K562 (cell line): ENCODE measurements around the gene SYNCRIP. TPM values are rescaled to one million over a fixed set of nuclear protein-coding genes. Genes with fewer than 3 reads are reported as not detected.
A peak's percentile ranks its signal among the peaks of the same experiment; 100 is the strongest.

Source experiments
- CHD2 ChIP-seq: IDR thresholded peaks from 2 replicates; pipeline ENCODE4 v1.6.1; 2011; ENCODE audit warnings: low read depth, low read length
- DMBX1 ChIP-seq: fragments of 250-450 bp; sonication (Bioruptor Pico); IDR thresholded peaks from 2 replicates; pipeline ENCODE4 v1.8.0; 2022; ENCODE audit warnings: inconsistent platforms, mild to moderate bottlenecking, moderate library complexity, borderline replicate concordance
- DNMT1 ChIP-seq: fragments of 450-650 bp; IDR thresholded peaks from 2 replicates; pipeline ENCODE4 v1.6.1; 2016; ENCODE audit warnings: antibody characterized with exemption, mild to moderate bottlenecking
- EP400 ChIP-seq: fragments of 450-650 bp; IDR thresholded peaks from 2 replicates; pipeline ENCODE4 v1.6.1; 2017; ENCODE audit warnings: antibody characterized with exemption, mild to moderate bottlenecking, moderate library complexity
- KDM1A ChIP-seq, 2 experiments: fragments of 450-650 bp; IDR thresholded peaks; 2 replicates each; pipeline ENCODE4 v1.6.1; 2016; ENCODE audit warnings: mild to moderate bottlenecking in 2 of 2
- NUFIP1 ChIP-seq: fragments of 450-650 bp; IDR thresholded peaks from 2 replicates; pipeline ENCODE4 v1.6.1; 2018; ENCODE audit not compliant: partially characterized antibody
- PATZ1 ChIP-seq: fragments of 250-450 bp; sonication (Bioruptor Pico); IDR thresholded peaks from 2 replicates; pipeline ENCODE4 v1.5.0; 2020; ENCODE audit warnings: mild to moderate bottlenecking, borderline replicate concordance
- POLR3G ChIP-seq: IDR thresholded peaks from 2 replicates; pipeline ENCODE4 v1.6.1; 2011; ENCODE audit not compliant: insufficient read length, insufficient replicate concordance; ENCODE audit errors: extremely low read depth
- TEAD2 ChIP-seq: fragments of 450-650 bp; IDR thresholded peaks from 2 replicates; pipeline ENCODE4 v1.6.1; 2016; ENCODE audit warnings: missing genetic modification characterization, control low read depth, missing compliant biosample characterization
- ZMIZ1 ChIP-seq, 2 experiments: fragments of 150-350 bp in 1 of 2; IDR thresholded peaks; 2 replicates each; pipeline ENCODE4 v1.6.1; 2012 to 2016; ENCODE audit warnings: low read depth in 2 of 2, low read length in 2 of 2, mild to moderate bottlenecking in 1 of 2, moderate library complexity in 1 of 2
- ZNF197 ChIP-seq: fragments of 200-800 bp; sonication (Bioruptor generic); IDR thresholded peaks from 2 replicates; pipeline ENCODE4 v1.6.1; 2016; ENCODE audit warnings: low read depth, missing genetic modification characterization, missing compliant biosample characterization
- polyA plus RNA-seq, 8 experiments: library from polyadenylated mRNA; depleted of rRNA in 4 of 8; stranded (reverse) in 5 of 8; unstranded in 3 of 8; fragments of >200 nt; fragmentation: Nextera tagmentation in 2 of 8; fragmentation: Illumina TruSeq in 1 of 8; extraction: Ambion mirVana in 2 of 8; extraction: Trizol in 1 of 8; gene quantifications; 2 replicates each; pipeline versions ENCODE4 v1.2.1 to v1.2.3, GENCODE V29; 2011 to 2014; ENCODE audit warnings: inconsistent platforms in 1 of 8, missing spikeins in 1 of 8
- total RNA-seq, 7 experiments: library from RNA; depleted of rRNA in 6 of 7; stranded (reverse); fragments of >200 nt in 6 of 7; fragmentation: Illumina TruSeq in 2 of 7; extraction: Trizol in 2 of 7; gene quantifications; 2 replicates each; pipeline versions ENCODE4 v1.2.1 to v1.2.3, GENCODE V29; 2011 to 2021; ENCODE audit warnings: low replicate concordance in 1 of 7
- TF ChIP-seq, protein P1 (sequence below): sonication (generic); formaldehyde crosslinking; IDR thresholded peaks from 2 replicates; pipeline ENCODE4 v1.8.0; 2022; ENCODE audit warnings: mild to moderate bottlenecking, missing genetic modification reagents
- TF ChIP-seq, protein P2 (sequence below): sonication (generic); formaldehyde crosslinking; IDR thresholded peaks from 2 replicates; pipeline ENCODE4 v1.8.1; 2023; ENCODE audit warnings: mild to moderate bottlenecking, missing genetic modification reagents, moderate library complexity
- TF ChIP-seq, protein P3 (sequence below), 2 experiments: fragments of 250-450 bp in 1 of 2; fragments of 450-650 bp in 1 of 2; sonication (Bioruptor Pico) in 1 of 2; IDR thresholded peaks; 2 replicates each; pipeline versions ENCODE4 v1.6.1 to v1.8.0; 2016 to 2021; ENCODE audit warnings: mild to moderate bottlenecking in 2 of 2, moderate library complexity in 2 of 2, missing compliant biosample characterization in 1 of 2, missing genetic modification characterization in 1 of 2

Gene SYNCRIP
- total and polyA plus RNA-seq, 9 of the 15 experiments (the other 6 are each of a cell fraction or from before 2014, with no cell fraction given): 46.5 to 295 (median 140) TPM

DNA sequence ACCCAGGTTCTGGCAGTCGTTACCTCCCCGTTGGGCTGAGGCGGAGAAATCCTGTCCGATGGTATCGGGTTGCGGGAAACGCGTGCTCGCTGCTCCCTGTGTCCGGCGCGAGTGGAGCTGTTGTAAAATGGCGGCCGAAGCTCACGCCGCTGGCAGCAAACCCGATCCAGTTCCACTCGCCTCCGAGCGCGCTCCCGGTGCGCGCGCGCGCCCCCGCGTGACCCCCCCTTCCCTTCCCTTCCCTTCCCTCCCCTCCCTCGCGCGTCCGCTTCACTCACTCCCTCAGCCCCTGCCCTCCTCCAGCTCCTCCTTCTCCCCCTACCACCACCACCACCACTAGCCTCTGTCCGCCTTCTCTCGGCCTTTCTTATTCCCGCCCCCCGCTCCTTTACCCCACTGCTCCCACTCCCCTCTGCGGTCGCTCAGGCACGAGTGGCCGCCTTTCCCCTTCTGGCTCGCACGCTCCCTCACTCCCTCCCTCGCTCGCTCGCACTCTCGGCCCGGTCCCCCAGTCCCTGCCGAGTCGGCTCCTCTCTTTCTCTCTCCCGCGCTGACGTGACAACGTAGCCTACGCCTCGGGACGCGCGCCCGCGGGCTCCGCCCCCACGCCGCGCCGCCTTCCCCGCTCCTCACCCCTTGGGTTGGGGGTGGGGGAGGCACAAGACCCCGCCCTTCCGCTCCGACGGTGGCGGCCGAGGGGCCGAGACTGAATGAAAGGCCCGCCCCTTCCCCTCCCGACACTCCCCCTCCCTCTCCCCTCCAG is at the start of gene SYNCRIP (continued):
- TF ChIP-seq, protein P1, sequence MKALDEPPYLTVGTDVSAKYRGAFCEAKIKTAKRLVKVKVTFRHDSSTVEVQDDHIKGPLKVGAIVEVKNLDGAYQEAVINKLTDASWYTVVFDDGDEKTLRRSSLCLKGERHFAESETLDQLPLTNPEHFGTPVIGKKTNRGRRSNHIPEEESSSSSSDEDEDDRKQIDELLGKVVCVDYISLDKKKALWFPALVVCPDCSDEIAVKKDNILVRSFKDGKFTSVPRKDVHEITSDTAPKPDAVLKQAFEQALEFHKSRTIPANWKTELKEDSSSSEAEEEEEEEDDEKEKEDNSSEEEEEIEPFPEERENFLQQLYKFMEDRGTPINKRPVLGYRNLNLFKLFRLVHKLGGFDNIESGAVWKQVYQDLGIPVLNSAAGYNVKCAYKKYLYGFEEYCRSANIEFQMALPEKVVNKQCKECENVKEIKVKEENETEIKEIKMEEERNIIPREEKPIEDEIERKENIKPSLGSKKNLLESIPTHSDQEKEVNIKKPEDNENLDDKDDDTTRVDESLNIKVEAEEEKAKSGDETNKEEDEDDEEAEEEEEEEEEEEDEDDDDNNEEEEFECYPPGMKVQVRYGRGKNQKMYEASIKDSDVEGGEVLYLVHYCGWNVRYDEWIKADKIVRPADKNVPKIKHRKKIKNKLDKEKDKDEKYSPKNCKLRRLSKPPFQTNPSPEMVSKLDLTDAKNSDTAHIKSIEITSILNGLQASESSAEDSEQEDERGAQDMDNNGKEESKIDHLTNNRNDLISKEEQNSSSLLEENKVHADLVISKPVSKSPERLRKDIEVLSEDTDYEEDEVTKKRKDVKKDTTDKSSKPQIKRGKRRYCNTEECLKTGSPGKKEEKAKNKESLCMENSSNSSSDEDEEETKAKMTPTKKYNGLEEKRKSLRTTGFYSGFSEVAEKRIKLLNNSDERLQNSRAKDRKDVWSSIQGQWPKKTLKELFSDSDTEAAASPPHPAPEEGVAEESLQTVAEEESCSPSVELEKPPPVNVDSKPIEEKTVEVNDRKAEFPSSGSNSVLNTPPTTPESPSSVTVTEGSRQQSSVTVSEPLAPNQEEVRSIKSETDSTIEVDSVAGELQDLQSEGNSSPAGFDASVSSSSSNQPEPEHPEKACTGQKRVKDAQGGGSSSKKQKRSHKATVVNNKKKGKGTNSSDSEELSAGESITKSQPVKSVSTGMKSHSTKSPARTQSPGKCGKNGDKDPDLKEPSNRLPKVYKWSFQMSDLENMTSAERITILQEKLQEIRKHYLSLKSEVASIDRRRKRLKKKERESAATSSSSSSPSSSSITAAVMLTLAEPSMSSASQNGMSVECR (CRISPR knock-in tag): no peak; the same call in none of the 2 replicates
- TF ChIP-seq, protein P2, sequence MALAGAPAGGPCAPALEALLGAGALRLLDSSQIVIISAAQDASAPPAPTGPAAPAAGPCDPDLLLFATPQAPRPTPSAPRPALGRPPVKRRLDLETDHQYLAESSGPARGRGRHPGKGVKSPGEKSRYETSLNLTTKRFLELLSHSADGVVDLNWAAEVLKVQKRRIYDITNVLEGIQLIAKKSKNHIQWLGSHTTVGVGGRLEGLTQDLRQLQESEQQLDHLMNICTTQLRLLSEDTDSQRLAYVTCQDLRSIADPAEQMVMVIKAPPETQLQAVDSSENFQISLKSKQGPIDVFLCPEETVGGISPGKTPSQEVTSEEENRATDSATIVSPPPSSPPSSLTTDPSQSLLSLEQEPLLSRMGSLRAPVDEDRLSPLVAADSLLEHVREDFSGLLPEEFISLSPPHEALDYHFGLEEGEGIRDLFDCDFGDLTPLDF: no peak
- TF ChIP-seq CHD2: no peak
- TF ChIP-seq EP400: peak; percentile 95
- TF ChIP-seq, protein P3, sequence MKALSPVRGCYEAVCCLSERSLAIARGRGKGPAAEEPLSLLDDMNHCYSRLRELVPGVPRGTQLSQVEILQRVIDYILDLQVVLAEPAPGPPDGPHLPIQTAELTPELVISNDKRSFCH (CRISPR knock-in tag; IDR thresholded peaks at IDR 0.05): no peak
- TF ChIP-seq, protein P3 (tag; IDR thresholded peaks at IDR 0.05): no peak
- TF ChIP-seq ZMIZ1 (IDR thresholded peaks at IDR 0.05; ENCODE audit: low read depth in 2 of 2, low read length in 2 of 2): no peak; a peak in 1 of 4 replicates
- no peak for TF ChIP-seq DMBX1
- TF ChIP-seq KDM1A (IDR thresholded peaks at IDR 0.05): 0 out of 4 replicates have a peak, but pooled peaks of 1 of the 2 experiments have one; percentile 21
- no peak for TF ChIP-seq POLR3G
- TF ChIP-seq NUFIP1: no peak
- 0 out of 2 replicates have a peak, but pooled peaks have one; percentile 74 for TF ChIP-seq DNMT1
- TF ChIP-seq ZNF197: no peak
- TF ChIP-seq TEAD2 (tag): no peak
- TF ChIP-seq PATZ1 (CRISPR knock-in tag): no peak
